Mammary epithelial cell (primary cell): ENCODE measurements around the gene CYP17A1.

Experiments used
- CTCF ChIP-seq, 2 donors: IDR thresholded peaks in 1 of 2; conservative IDR thresholded peaks in 1 of 2; 2 replicates each; pipeline ENCODE4 v1.5.1; 2011 to 2012; ENCODE audit warnings: inconsistent platforms in 2 of 2, low read length in 2 of 2, mild to moderate bottlenecking in 2 of 2, control low read depth in 1 of 2, low read depth in 1 of 2; ENCODE audit not compliant: insufficient read depth in 1 of 2; ENCODE audit errors: extremely low read depth in 1 of 2
- EZH2 ChIP-seq: IDR thresholded peaks from 2 replicates; pipeline ENCODE4 v1.6.1; 2012; ENCODE audit warnings: low read length, inconsistent platforms, borderline replicate concordance

DNA sequence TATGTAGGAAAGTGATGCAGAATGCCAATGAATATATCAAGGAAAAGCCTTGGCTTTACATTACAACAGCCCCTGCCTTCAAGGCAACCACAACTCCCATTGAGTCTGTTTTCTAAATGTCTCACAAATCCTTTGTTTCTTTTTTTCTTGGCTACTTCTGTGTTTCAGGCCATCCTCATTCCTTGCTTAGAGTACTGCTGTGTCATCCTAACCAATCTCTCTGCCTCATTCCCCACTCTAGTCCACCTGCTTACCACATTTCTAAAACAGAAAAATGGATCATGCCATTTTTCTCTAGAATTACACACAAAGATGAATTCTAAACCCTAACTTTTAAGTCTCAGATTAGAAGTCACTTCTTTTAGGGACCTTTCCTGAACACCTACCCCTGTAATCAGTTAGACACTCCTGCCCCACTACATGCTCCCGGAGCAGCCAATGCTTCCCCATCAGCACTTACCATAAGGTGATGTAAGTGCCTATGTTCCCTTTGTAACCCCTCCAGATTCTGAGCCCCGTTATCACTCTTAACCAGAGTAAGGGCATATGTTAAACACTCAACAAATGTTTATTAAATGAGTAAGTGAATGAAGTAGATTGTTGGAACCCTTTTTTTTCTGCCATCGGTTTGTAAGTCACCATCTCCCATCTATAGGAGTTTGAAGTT is 19.7 kb upstream of the CYP17A1 start:
- TF ChIP-seq CTCF (conservative IDR thresholded peaks at IDR 0.05 in 1 of 2, IDR thresholded peaks at IDR 0.05 in 1 of 2; ENCODE audit: extremely low read depth in 1 of 2, insufficient read depth in 1 of 2, low read depth in 1 of 2, low read length in 2 of 2) (no peak), EZH2 (no peak)
